HL-60 (cell line): ENCODE measurements around the gene CLCN7.

Experiments used
- CTCF ChIP-seq: IDR thresholded peaks from one replicate; pipeline ENCODE4 v1.5.1; 2011; ENCODE audit warnings: low read length, control low read depth, inconsistent platforms; ENCODE audit not compliant: insufficient read depth
- GABPA ChIP-seq: IDR thresholded peaks from 2 replicates; pipeline ENCODE4 v1.6.1; 2012; ENCODE audit warnings: low read depth
- POLR2AphosphoS5 ChIP-seq: IDR thresholded peaks from 2 replicates; pipeline ENCODE4 v1.6.1; 2012; ENCODE audit warnings: low read depth
- SPI1 ChIP-seq: IDR thresholded peaks from 2 replicates; pipeline ENCODE4 v1.6.1; 2012; ENCODE audit warnings: low read depth, mild to moderate bottlenecking, borderline replicate concordance
- TF ChIP-seq, protein P1 (sequence below): IDR thresholded peaks from 2 replicates; pipeline ENCODE4 v1.6.1; 2012; ENCODE audit warnings: low read depth; ENCODE audit not compliant: insufficient replicate concordance

- TF ChIP-seq CTCF, result no peak
- TF ChIP-seq, protein P1, sequence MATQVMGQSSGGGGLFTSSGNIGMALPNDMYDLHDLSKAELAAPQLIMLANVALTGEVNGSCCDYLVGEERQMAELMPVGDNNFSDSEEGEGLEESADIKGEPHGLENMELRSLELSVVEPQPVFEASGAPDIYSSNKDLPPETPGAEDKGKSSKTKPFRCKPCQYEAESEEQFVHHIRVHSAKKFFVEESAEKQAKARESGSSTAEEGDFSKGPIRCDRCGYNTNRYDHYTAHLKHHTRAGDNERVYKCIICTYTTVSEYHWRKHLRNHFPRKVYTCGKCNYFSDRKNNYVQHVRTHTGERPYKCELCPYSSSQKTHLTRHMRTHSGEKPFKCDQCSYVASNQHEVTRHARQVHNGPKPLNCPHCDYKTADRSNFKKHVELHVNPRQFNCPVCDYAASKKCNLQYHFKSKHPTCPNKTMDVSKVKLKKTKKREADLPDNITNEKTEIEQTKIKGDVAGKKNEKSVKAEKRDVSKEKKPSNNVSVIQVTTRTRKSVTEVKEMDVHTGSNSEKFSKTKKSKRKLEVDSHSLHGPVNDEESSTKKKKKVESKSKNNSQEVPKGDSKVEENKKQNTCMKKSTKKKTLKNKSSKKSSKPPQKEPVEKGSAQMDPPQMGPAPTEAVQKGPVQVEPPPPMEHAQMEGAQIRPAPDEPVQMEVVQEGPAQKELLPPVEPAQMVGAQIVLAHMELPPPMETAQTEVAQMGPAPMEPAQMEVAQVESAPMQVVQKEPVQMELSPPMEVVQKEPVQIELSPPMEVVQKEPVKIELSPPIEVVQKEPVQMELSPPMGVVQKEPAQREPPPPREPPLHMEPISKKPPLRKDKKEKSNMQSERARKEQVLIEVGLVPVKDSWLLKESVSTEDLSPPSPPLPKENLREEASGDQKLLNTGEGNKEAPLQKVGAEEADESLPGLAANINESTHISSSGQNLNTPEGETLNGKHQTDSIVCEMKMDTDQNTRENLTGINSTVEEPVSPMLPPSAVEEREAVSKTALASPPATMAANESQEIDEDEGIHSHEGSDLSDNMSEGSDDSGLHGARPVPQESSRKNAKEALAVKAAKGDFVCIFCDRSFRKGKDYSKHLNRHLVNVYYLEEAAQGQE, result no peak
- TF ChIP-seq POLR2AphosphoS5, result peak; percentile 58; the same call in 1 of the 2 replicates
- no peak for TF ChIP-seq SPI1
- TF ChIP-seq GABPA, result no peak
Observed at GRCh38 chr16:1492923-1493745, 18.3 kb upstream of the CLCN7 start, which contains the start of gene TELO2.
